Stimulated activated CD8-positive, alpha-beta memory T cell treated with anti-CD3 and anti-CD28 coated beads, Interleukin-7, amount 100 ng/mL, for 24 hours (primary cell): ENCODE results near the gene CGN.

ENCODE experiments used
- DNase-seq: peaks from one replicate; pipeline ENCODE4 v3.0.0-alpha.2; 2020; ENCODE audit warnings: low read depth

CGN gene

GRCh38 chr1:151510957-151511635 is at the start of gene CGN:
Gene CGN (plus strand): TSS chr1:151511387. CDS start chr1:151518520, 7,133 bp downstream.
- DNase-seq, result peak; percentile 66

- no peak for DNase-seq
These were observed 49.5 kb upstream of the CGN start for GRCh38 chr1:151461694-151462093.

GRCh38 chr1:151465026-151465425 is 46.2 kb upstream of the CGN start:
- DNase-seq, result no peak

- no peak for DNase-seq
These were observed 38.1 kb upstream of the CGN start for GRCh38 chr1:151472856-151473731.

GRCh38 chr1:151474745-151475144 is 36.4 kb upstream of the CGN start:
- DNase-seq, result no peak

DNA sequence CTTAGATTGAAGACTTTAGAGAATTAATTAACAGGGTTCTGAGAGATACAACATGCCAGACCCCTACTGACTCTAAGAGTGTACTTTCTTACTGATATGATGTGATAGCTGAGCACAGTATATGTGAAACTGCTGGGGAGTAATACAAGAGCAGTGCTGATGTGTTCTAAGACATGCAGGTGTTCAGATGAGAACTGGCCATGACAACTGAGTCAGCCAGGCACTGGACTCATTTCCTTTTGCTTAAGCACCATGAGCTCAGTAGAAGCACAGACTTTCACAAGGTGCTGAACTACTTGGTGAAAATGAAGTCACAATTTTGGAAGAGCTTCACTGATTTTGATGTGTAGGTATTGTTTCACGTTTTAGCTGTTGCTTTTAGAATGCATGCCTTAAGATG is 36.0 kb upstream of the CGN start:
- DNase-seq, result no peak

DNA sequence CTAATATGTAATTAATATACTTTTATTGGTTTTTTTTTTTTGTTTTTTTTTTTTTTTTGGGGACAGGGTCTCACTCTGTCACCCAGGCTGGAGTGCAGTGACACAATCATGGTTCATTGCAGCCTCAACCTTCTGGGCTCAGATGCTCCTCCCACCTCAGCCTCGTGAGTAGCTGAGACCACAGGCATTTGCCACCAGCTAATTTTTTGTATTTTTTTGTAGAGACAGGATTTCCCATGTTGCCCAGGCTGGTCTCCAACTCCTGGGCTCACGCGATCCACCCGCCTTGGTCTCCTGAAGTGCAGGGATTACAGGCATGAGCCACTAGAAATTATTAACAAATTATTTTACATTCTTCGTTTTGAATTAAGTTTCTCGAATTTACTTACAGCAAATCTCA is 35.1 kb upstream of the CGN start:
- no peak for DNase-seq

DNA sequence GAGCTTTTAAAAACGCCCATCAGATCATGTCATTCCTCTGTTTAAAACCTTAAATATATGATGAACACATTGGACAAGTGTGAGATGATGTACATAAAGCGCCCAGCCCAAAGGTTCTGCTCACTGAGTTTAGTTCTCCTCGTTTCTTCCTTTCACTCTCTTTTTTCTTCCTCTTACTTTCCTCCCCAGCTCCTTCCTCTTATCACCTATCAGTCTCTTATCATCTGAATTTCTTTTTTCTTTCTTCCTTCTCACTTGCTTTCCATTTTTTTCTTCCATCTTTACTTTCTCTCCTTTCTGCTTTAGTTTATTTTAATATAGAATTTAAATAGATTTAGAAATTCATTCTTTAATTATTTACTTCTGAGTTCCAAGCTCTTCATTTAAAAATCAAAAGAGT is 34.1 kb upstream of the CGN start:
- no peak for DNase-seq

GRCh38 chr1:151478140-151478812 is 32.9 kb upstream of the CGN start:
- DNase-seq, result no peak

DNA sequence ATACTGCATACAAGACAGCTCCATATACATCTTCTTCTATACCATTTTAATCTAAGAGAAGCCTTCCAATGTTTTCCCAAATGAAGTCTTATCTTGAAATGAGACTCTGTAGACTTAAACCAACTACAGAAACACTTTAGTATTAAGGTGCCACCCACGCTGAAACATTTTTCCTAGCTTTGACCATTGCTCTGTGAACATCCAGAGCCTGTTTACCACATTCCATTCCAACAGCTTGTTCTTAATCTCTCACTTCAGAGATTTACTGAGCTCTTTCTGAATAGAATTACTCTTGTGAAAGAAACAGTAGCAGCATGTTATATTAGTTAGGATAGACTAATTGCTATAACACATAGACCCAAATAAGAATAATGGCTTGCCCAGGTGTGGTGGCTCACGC is 32.3 kb upstream of the CGN start:
- DNase-seq, result no peak

DNA sequence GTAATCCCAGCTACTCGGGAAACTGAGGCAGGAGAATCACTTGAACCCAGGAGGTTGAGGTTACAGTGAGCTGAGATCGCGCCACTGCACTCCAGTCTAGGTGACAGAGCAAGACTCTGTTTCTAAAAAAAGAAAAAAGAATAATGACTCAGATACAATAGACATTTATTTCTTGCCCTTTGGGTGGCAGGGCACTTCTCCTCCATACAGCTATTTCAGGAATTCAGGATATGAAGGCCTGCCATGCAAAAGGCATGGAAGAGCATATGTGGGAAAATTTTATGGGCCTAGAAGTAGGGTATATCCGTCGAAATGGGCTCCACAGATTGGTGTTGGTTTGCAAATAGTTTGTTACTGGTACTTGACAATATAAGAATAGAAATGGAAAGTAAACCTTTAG is 31.7 kb upstream of the CGN start:
- no peak for DNase-seq

GRCh38 chr1:151482017-151482416 is 29.2 kb upstream of the CGN start:
- DNase-seq, result no peak

DNA sequence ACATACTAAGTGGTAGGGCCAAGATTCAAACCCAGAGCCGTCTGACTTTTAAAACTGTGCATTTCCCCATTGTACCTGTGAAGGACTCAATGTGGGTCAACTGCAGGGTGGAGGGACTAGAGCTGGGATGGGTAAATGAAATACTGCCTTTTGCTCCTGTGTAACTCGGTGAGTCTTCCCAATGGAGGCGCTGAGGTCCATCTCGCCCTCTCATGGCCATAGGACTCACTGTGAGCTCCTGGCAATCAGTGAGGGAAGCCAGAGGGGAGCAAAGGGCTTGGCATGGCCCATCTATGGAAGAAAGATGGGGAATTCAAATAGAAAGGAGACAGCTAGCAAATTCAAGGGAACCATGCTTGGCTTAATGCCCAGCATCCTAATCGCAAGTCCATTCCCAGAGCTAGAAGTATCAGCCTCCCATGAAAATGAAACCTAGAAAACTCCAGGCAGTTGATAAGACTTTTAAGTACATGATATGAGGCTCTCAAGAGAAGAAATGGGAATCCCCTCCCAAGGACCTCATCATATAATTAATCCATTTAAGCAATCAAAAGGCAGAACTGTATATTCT is 25.4 kb upstream of the CGN start:
- DNase-seq, result no peak

DNA sequence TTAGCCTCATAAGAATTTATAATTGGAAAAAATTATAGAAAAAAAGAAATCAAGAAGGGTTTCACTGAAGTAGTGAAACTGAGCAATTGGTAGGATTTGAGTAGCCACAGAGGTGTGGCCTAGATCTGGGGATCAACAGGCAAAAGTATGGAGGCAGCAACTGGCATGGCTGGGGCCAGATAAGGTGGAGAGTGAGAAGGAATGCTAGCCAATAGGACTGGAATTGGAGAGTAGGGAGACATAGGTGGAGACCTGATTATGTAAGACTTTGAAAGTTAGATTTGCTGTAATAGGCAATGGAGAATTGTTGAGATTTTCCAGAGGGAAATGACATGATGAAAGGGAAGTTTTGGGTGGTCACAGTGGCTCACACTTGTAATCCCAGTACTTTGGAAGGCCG is 24.6 kb upstream of the CGN start:
- DNase-seq, result no peak

DNA sequence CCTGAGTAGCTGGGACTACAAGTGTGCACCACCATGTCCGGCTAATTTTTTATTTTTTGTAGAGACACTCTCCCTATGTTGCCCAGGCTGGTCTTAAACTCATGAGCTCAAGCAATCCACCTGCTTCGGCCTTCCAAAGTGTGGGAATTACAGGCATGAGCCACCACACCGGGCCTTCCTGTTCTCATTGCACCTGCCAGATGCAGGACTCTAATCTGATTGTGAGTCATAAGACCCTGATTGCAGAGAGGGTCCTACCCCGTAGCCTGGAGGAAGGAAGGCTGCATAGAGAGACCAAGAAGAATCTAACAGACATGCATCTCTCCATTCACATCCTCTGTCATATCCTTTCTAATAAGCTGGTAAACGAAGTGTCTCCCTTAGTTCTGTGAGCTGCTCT is 19.5 kb upstream of the CGN start:
- DNase-seq, result no peak

GRCh38 chr1:151492120-151492519 is 19.1 kb upstream of the CGN start:
- DNase-seq, result no peak

DNA sequence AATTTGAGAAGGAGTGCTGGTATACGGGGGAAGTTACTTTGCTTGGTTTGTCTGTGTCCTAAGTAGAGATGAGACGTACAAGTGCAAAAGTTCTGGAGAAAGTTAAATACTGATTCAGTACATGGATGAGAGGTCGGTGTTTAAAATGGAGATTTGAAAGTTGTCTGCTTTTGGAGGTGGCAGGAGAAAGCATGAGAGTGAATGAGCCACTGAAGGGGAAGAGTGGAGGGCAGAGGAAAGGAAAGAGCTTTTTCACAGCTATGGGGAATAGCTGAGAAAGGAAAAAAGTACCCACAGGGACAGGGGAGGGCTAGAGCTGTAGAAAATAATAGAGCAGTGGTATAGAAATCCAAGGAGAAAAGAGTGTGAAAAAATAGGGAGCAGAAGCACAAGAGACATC is 18.1 kb upstream of the CGN start:
- DNase-seq, result no peak

DNA sequence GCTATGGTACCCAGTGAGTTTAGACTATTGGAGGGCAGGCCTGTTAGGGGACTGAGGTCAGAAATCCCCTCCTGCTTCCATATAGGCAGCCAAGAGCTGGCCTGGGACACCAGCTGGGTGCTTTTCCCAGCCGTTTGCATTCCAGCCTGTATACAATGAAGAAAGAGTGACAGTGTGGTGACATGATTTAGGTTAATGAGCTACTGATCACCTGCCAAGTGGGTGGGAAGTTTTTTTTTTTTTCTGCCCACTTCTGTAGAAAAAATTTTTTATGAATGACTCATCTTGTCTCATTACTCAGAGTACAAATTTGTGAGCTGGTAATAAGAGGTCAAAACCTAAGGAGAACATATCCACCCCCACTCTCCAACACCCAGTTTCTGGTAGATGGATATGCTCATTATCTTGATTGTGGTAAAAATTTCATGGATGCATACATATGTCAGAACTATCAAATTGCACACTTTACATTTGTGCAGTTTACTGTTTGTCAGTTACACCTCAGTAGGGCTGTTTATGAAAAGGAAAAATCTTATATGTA is 16.4 kb upstream of the CGN start:
- DNase-seq, result no peak

DNA sequence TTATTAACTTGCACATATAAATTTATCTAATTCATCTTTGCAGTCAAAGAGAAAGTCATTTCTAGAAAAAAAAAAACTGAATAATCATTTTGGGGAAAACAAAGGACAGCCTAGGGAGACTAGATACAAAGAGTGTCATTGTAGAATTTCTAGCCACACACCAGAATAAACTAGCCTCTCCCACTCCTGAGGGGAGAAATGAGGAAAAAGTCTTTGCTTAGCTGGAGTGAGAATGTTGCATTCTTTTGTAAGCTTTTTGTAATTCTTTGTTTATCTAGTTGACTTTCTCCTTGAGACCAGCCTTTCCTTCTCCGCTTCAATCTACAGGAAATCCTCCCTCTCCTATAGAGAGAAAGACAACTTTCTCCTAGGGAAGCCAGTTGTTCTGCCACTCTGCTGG is 15.9 kb upstream of the CGN start:
- no peak for DNase-seq

DNA sequence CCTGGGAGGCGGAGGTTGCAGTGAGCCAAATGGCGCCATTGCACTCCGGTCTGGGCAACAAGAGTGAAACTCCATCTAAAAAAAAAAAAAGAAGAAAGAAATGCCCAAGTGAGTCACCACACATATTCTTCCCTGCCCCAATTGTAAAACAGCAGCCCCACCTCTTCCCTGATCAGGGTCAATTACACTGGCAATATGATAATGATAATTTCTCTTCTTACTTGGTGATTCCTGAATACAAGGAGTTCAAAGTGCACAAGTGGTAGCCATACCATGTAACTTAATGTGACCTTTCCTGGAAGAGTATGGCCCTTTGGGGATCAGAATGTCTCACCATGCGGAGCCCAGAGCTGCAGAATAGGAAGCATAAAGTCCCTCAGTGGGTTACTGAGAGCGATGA is 11.8 kb upstream of the CGN start:
- no peak for DNase-seq

GRCh38 chr1:151499930-151500329 is 11.3 kb upstream of the CGN start:
- DNase-seq, result no peak

DNA sequence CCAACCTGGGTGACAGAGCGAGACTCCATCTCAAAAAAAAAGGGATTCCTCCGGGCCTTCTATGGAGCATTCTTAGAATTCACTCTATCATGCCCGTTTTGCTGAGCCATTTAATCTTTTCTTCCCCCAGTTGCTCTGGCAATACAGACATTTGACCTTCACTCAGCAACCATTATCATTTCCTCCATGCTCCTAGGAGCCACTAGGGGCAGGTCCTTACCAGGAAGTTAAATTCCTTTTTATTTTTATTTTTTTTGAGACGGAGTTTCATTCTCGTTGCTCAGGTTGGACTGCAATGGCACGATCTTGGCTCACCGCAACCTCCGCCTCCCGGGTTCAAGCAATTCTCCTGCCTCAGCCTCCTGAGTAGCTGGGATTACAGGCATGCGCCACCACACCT is 9.7 kb upstream of the CGN start:
- no peak for DNase-seq
